Adrenal gland (tissue), 5 donors: ENCODE data around the gene CCDC85C.

ENCODE experiments used
- CTCF ChIP-seq, 6 experiments: fragments of 450-650 bp in 4 of 6; fragments of 200-600 bp in 2 of 6; sonication (generic) in 1 of 6; IDR thresholded peaks; 1 replicate in 5 of 6; 2 replicates in 1 of 6; pipeline versions ENCODE4 v1.5.1 to v1.8.0; 2016 to 2021; ENCODE audit warnings: antibody characterized with exemption in 6 of 6, mild to moderate bottlenecking in 2 of 6, moderate library complexity in 1 of 6
- POLR2A ChIP-seq, 2 donors: fragments of 450-650 bp; IDR thresholded peaks; one replicate each; pipeline ENCODE4 v1.6.1; 2017; ENCODE audit warnings: antibody characterized with exemption in 2 of 2, mild to moderate bottlenecking in 2 of 2, moderate library complexity in 1 of 2
- donor health status: DM: no; HTN: no; CAD: no.

DNA sequence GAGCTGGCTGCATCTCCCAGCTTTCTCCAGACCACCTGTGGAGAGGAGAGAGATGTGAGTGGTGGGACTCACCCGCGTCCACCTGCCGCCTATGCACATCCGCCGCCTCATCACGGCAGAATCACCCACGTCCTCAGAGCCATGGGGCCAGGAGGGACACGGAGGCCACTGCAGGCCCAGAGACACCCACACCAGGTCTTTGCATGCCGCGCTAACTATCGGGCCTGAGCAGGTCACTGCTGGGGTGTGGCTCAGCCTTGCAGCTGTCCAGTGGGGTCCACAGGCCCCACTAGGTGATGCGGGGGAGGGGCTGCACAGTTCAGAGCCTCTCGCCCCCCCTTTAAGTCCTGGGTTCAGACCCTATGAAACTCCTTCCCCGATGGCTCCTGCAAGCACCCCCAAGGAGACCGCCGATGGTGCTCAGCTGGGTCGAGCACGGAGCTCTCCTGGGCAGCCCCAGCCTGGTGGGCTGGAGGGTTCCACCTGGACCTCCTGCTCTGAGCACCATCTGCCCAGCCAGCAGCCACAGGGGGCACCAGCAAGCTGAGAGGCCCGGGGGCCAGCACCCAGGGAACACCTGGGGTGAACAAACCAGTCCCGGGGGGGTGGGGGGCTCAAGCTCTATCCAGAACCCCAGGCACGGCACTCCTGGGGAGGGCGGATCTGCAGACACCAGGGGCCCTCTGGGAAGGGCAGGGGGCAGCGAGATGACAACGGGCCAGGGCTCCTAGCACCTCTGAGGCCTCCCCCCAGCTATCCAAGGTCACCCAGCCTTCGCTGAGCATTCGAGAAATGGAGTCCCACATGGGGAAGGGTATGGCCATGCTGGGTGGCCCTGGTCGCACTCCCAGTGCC lies 88.5 kb downstream of the CCDC85C start:
- TF ChIP-seq CTCF (IDR thresholded peaks at IDR 0.05) (no peak), POLR2A (IDR thresholded peaks at IDR 0.05) (no peak)
